Right lung (tissue), 5 donors: ENCODE data around the gene SLC30A10. TPM values are rescaled to one million over a fixed set of nuclear protein-coding genes. Genes with fewer than 3 reads are reported as not detected.
"Not testable (repeated sequence)": the region's sequence is repeated elsewhere in the genome, so short reads cannot be mapped to it uniquely, and the experiment has no call there.

Experiments used
- DNase-seq, 2 donors: peaks; one replicate each; pipeline ENCODE4 v3.0.0-alpha.2; 2013
- polyA plus RNA-seq, 5 donors: library from polyadenylated mRNA; unstranded; fragments of 120-200 nt; gene quantifications; one replicate each; pipeline versions ENCODE4 v1.2.1 to v1.2.3, GENCODE V29; 2013; ENCODE audit warnings: inconsistent platforms in 1 of 5, low replicate concordance in 1 of 5; ENCODE audit not compliant: insufficient read length in 5 of 5, insufficient read depth in 1 of 5

SLC30A10 gene
- polyA plus RNA-seq, 5 donors = 0.22 to 0.52 (median 0.28) TPM

DNA sequence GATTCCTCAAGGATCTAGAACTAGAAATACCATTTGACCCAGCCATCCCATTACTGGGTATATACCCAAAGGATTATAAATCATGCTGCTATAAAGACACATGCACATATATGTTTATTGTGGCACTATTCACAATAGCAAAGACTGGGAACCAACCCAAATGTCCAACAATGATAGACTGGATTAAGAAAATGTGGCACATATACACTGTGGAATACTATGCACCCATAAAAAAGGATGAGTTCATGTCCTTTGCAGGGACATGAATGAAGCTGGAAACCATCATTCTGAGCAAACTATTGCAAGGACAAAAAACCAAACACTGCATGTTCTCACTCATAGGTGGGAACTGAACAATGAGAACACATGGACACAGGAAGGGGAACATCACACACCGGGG is 36.1 kb downstream of the SLC30A10 start:
- not testable (repeated sequence) for DNase-seq

- DNase-seq = not testable (repeated sequence)
Measured at GRCh38 chr1:219891846-219892245, 36.5 kb downstream of the SLC30A10 start.

GRCh38 chr1:219888667-219889066 is 39.7 kb downstream of the SLC30A10 start:
- DNase-seq = not testable (repeated sequence)

- DNase-seq = no peak
Measured at GRCh38 chr1:219885680-219886079, 42.7 kb downstream of the SLC30A10 start.

DNA sequence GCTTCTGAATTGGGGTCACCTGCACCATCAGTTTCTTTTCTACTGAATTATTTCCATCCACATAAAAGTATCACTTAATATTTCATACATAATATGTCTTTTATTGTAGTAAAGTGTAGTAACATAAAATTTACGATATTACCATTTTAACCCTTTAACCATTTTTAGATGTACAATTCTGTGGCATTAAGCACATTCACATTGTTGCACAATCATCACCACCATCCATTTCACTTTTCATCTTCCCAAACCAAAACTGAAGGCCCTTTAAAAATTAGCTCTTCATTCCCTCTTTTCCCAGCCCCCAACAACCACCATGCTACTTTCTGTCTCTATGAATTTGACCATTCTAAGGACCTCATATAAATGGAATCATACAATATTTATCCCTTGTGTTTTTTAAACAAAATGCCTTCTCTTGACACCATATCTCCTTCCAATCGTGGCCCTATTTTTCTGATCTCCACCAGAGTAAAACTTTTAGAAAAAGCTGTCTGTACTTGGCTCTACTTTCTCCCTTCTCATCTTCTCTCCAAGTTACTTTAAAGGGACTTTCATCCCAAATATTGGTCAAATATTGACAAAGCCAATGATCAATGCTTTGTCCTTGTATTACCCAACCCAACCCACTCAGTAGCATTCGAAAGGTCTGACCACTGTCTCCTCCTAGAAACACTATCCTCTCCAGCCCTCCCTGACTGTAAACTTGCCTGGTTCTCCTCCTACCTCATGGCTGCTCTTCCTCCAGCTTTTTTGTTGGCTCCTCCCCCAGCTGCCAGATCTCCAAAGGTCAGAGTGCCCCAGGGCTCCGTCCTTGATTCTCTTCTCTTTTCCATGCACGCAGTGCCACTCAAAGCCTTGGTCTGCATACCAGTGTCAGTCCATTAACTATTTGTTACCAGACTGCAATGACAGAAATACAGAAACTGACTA is 44.7 kb downstream of the SLC30A10 start:
- DNase-seq = no peak

DNA sequence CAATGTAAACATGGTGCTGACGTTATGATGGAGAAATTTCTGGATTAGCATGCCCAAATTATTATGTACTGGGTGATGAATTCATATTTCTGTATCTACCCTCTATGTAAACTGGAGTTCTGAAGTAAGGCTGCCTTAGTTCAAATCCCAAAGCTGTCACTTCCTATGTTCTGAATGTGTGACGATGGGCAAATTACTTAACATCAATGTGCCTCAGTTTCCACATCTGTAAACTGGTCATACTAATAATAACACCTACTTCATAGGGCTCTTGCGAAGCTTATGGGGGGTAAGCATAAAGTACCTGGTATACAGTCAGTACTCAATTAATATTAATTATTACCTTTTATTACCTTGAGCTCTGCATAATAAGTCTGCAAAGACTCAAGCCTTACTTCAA is 45.6 kb downstream of the SLC30A10 start:
- no peak for DNase-seq

GRCh38 chr1:219882096-219882495 is 46.3 kb downstream of the SLC30A10 start:
- no peak for DNase-seq

DNA sequence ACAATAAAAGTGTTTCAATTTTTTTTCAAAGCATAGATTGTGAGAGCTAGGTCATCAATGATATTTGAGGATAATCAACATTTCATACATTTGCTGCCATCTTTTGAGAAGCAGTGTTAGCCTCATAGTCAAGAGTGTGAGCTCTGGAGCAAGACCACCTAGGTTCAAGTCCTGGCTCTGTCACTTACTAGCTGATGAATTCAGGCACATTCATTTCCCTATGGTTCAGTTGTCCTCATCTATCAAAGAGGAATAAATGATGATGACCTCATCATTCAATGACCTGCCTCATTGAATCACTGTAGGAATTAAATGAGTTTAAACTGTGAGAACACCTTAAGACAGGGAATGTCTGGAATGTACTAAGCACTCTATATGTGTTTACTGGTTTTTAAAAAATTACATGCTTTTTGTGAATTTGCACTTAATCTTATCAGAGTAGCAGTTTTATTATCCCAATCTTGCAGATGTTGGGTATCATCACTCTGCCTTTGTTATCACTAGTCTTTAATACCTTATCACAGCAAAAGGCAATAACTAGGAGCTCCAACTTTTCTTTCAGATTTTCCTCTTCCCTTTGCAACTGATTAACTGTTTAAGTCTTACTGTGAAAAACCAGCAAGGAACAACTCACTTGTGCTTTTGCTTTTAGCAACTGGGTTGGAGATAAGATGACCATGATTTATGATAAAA is 47.4 kb downstream of the SLC30A10 start:
- DNase-seq = no peak

- DNase-seq = no peak
Measured at GRCh38 chr1:219876798-219877209, 51.6 kb downstream of the SLC30A10 start.

- DNase-seq = no peak
Measured at GRCh38 chr1:219875860-219876259, 52.5 kb downstream of the SLC30A10 start.

DNA sequence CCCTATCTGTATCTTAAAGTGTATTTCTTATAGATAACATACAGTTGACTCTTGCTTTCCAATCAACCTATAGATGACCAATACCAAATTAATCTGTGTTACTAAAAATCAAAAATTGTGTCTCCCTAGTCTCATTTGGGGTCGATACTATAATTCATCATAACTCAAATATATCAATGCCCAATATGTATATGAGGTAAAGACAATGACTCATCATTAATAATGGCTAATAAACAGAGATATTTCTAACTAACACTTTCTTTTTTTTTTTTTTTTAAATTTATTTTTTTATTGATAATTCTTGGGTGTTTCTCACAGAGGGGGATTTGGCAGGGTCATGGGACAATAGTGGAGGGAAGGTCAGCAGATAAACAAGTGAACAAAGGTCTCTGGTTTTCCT is 55.8 kb downstream of the SLC30A10 start:
- DNase-seq = not testable (repeated sequence)

DNA sequence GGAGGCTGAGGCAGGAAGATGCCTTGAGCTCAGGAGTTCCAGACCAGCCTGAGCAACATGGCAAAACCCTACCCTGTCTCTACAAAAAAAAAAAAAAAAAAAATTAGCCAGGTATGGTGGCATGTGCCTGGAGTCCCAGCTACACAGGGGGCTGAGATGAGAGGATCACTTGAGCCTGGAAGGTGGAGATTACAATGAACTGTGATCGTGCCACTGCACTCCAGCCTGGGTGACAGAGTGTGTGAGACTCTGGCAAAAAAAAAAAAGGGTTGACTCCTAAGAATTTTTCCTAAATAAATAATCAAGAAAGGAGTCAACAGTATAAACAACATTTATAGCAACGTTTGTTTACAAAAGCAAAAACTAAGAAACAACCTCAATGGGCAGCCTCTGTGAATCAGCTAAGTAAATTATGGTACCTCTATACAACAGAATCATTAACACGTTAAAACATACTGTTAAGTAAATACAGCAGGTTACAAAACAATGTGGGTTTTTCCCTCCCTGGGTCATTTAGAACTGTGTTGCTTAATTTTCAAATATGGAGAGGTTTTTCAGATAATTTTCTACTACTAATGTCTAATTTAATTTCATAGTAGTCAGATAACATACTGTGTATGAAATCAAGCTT is 56.8 kb downstream of the SLC30A10 start:
- no peak for DNase-seq

DNA sequence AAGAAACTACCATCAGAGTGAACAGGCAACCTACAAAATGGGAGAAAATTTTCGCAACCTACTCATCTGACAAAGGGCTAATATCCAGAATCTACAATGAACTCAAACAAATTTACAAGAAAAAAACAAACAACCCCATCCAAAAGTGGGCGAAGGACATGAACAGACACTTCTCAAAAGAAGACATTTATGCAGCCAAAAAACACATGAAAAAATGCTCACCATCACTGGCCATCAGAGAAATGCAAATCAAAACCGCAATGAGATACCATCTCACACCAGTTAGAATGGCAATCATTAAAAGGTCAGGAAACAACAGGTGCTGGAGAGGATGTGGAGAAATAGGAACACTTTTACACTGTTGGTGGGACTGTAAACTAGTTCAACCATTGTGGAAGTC is 59.7 kb downstream of the SLC30A10 start:
- not testable (repeated sequence) for DNase-seq

Other genes starting within 250 kb of the SLC30A10 start
- gene EPRS1, start 117.9 kb upstream of the SLC30A10 start, polyA plus RNA-seq = 100 to 1,000 TPM in 2 of 5 donors, 10 to 100 TPM in 3; 75.5 to 108 (median 98.4) TPM
- gene BPNT1, start 161.2 kb upstream of the SLC30A10 start, polyA plus RNA-seq = 10 to 100 TPM; 38.6 to 54.9 (median 45.5) TPM
- 10 to 100 TPM; 63.0 to 76.4 (median 74.8) TPM for gene IARS2, start 165.6 kb upstream of the SLC30A10 start, polyA plus RNA-seq